ENCODE results near the gene JUND.

DNA sequence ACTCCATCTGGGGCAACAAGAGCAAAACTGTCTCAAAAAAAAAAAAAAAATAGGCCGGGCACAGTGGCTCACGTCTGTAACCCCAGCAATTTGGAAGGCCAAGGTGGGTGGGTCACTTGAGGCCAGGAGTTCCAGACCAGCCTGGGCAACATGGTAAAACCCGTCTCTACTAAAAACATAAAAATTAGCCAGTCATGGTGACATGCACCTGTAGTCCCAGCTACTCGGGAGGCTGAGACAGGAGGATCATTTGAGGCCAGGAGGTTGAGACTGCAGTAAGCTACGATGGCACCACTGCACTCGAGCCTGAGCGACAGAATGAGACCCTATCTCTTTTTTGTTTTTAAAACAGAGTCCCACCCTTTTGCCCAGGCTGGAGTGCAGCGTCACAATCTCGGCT, 11.1 kb downstream of the JUND start:
- TF ChIP-seq, protein P1, sequence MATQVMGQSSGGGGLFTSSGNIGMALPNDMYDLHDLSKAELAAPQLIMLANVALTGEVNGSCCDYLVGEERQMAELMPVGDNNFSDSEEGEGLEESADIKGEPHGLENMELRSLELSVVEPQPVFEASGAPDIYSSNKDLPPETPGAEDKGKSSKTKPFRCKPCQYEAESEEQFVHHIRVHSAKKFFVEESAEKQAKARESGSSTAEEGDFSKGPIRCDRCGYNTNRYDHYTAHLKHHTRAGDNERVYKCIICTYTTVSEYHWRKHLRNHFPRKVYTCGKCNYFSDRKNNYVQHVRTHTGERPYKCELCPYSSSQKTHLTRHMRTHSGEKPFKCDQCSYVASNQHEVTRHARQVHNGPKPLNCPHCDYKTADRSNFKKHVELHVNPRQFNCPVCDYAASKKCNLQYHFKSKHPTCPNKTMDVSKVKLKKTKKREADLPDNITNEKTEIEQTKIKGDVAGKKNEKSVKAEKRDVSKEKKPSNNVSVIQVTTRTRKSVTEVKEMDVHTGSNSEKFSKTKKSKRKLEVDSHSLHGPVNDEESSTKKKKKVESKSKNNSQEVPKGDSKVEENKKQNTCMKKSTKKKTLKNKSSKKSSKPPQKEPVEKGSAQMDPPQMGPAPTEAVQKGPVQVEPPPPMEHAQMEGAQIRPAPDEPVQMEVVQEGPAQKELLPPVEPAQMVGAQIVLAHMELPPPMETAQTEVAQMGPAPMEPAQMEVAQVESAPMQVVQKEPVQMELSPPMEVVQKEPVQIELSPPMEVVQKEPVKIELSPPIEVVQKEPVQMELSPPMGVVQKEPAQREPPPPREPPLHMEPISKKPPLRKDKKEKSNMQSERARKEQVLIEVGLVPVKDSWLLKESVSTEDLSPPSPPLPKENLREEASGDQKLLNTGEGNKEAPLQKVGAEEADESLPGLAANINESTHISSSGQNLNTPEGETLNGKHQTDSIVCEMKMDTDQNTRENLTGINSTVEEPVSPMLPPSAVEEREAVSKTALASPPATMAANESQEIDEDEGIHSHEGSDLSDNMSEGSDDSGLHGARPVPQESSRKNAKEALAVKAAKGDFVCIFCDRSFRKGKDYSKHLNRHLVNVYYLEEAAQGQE (IDR thresholded peaks at IDR 0.05): no peak
- TF ChIP-seq, protein P2, sequence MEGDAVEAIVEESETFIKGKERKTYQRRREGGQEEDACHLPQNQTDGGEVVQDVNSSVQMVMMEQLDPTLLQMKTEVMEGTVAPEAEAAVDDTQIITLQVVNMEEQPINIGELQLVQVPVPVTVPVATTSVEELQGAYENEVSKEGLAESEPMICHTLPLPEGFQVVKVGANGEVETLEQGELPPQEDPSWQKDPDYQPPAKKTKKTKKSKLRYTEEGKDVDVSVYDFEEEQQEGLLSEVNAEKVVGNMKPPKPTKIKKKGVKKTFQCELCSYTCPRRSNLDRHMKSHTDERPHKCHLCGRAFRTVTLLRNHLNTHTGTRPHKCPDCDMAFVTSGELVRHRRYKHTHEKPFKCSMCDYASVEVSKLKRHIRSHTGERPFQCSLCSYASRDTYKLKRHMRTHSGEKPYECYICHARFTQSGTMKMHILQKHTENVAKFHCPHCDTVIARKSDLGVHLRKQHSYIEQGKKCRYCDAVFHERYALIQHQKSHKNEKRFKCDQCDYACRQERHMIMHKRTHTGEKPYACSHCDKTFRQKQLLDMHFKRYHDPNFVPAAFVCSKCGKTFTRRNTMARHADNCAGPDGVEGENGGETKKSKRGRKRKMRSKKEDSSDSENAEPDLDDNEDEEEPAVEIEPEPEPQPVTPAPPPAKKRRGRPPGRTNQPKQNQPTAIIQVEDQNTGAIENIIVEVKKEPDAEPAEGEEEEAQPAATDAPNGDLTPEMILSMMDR (IDR thresholded peaks at IDR 0.05; ENCODE audit: low read depth, low read length, missing input control): no peak
- TF ChIP-seq, protein P3, sequence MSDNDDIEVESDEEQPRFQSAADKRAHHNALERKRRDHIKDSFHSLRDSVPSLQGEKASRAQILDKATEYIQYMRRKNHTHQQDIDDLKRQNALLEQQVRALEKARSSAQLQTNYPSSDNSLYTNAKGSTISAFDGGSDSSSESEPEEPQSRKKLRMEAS (IDR thresholded peaks at IDR 0.05): no peak
- TF ChIP-seq YY1 (IDR thresholded peaks at IDR 0.05): no peak
- TF ChIP-seq RAD21 (IDR thresholded peaks at IDR 0.05): no peak
- no peak for TF ChIP-seq TAF1 (conservative IDR thresholded peaks at IDR 0.05)
- TF ChIP-seq, protein P4, sequence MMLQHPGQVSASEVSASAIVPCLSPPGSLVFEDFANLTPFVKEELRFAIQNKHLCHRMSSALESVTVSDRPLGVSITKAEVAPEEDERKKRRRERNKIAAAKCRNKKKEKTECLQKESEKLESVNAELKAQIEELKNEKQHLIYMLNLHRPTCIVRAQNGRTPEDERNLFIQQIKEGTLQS (IDR thresholded peaks at IDR 0.05): no peak
- no peak for TF ChIP-seq GABPA (IDR thresholded peaks at IDR 0.05 in 1 of 2, conservative IDR thresholded peaks at IDR 0.05 in 1 of 2)
- TF ChIP-seq, protein P5, sequence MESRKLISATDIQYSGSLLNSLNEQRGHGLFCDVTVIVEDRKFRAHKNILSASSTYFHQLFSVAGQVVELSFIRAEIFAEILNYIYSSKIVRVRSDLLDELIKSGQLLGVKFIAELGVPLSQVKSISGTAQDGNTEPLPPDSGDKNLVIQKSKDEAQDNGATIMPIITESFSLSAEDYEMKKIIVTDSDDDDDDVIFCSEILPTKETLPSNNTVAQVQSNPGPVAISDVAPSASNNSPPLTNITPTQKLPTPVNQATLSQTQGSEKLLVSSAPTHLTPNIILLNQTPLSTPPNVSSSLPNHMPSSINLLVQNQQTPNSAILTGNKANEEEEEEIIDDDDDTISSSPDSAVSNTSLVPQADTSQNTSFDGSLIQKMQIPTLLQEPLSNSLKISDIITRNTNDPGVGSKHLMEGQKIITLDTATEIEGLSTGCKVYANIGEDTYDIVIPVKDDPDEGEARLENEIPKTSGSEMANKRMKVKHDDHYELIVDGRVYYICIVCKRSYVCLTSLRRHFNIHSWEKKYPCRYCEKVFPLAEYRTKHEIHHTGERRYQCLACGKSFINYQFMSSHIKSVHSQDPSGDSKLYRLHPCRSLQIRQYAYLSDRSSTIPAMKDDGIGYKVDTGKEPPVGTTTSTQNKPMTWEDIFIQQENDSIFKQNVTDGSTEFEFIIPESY (IDR thresholded peaks at IDR 0.05): no peak
- no peak for TF ChIP-seq FOXA1 (IDR thresholded peaks at IDR 0.05)
